HUES6 (cell line): ENCODE data around the gene PACS1.

ENCODE experiments used
- H3K27ac ChIP-seq: 2 replicates; pipeline ENCODE4 v1.7.0; 2013; ENCODE audit warnings: low read depth, mild to moderate bottlenecking, low read length, inconsistent platforms
- H3K27me3 ChIP-seq: 2 replicates; pipeline ENCODE4 v1.6.1; 2013; ENCODE audit warnings: low read length; ENCODE audit not compliant: control insufficient read depth, insufficient read depth
- H3K36me3 ChIP-seq: 2 replicates; pipeline ENCODE4 v1.6.1; 2013; ENCODE audit warnings: low read length; ENCODE audit not compliant: control insufficient read depth, insufficient read depth
- H3K4me1 ChIP-seq: 2 replicates; pipeline ENCODE4 v1.6.1; 2013; ENCODE audit warnings: low read length; ENCODE audit not compliant: control insufficient read depth, insufficient read depth
- H3K4me3 ChIP-seq: 2 replicates; pipeline ENCODE4 v1.5.1; 2013; ENCODE audit warnings: low read depth, low read length
- H3K9ac ChIP-seq: one replicate; pipeline ENCODE4 v1.6.1; 2013; ENCODE audit warnings: mild to moderate bottlenecking, low read length
- H3K9me3 ChIP-seq: 2 replicates; pipeline ENCODE4 v1.6.1; 2013; ENCODE audit warnings: low read depth, low read length; ENCODE audit not compliant: control insufficient read depth, insufficient read depth

The PACS1 gene

DNA sequence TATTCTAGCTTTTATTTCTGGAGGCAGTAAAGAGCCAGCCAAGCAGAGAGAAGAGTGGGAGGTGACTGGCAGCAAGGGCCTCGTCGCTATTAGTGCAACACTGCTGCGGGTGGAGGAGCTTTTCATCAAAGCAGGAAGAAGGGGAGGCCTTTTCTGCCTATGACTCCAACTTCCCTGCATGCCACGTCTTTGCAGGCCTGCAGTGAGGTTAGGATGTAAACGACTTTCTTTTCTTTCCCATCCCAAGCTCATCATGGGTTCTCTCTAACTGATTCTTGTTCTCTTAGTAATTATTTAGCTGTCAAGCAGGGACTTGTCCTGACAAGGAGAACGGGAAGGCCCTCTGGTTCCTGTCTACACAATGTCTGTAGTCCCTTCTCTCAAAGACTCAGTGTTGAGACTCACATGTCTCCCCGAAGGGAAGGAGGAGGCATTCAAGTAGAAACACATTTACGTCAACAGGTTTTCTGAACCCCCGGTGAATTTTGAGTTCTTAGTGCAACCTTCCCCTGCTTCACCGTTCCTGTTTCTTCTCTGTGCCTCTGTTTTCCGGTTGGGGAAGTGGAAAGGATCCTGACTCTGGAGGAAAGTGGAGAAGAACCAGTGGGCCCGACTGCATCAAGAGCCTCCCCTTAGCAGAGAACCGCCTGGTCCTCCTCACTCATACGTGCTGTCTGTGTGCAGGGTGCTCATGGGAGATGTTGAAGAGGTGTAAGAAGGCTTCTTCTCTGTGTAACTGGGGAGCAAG, 56.9 kb downstream of the PACS1 start:
- H3K4me3 ChIP-seq: no peak overlapping the region
- 0 out of 2 replicates have a peak overlapping the region, but pooled peaks have one; percentile 27 for H3K27ac ChIP-seq
- no peaks in the 10 kb centered on the region for H3K9me3 ChIP-seq
- H3K36me3 ChIP-seq: no peaks in the 10 kb centered on the region
- no peak overlapping the region for H3K9ac ChIP-seq
- no peaks in the 10 kb centered on the region for H3K27me3 ChIP-seq
- peaks cover 33% of the 10 kb centered on the region for H3K4me1 ChIP-seq

DNA sequence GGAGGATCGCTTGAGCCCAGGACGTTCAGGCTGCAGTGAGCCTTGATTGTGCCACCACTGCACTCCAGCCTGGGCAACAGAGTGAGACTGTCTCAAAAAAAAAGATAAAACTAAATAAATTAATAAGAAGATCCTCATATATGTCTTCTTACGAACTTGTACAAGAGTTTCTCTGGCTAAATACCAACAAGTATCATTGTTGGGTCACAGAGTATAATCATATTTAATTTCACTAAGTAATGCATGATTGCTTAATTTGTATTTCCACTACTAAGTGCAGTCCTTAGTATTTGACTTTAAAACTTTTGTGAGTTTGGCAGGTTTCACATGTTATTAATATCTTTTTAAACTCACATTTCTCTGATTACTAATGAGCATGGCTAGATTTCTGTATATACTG, 60.9 kb downstream of the PACS1 start:
- Histone ChIP-seq H3K4me3 (no peak overlapping the region), H3K4me1 (peaks cover 35% of the 10 kb centered on the region), H3K9me3 (no peaks in the 10 kb centered on the region), H3K36me3 (no peaks in the 10 kb centered on the region), H3K9ac (no peak overlapping the region), H3K27me3 (no peaks in the 10 kb centered on the region), H3K27ac (no peak overlapping the region)

DNA sequence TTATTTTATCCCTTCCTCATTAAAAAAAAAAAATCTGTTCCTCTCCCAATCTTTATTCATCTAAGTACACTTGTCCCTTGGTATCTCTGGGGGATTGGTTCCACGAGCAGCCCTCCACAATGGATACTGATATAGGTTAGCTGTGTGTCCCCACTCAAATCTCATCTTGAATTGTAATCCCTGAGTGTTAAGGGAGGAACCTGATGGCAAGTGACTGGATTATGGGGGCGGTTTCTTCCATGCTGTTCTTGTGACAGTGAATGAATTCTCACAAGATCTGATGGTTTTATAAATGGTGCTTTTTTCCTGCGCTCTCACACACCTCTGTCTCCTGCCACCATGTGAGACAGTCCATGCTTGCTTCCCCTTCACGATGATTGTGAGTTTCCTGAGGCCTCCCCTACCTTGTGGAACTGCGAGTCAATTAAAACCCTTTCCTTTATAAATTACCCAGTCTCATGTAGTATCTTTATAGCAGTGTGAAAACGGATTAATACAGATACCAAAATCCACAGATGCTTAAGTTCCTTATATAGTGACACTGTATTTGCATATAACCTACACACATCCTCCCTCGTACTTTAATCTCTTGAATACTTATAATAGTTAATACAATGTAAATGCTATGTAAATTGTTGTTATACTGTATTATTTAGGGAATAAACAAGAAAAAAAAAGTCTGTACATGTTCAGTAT, 62.0 kb downstream of the PACS1 start:
- no peaks in the 10 kb centered on the region for H3K9me3 ChIP-seq
- H3K36me3 ChIP-seq: no peaks in the 10 kb centered on the region
- H3K27me3 ChIP-seq: no peaks in the 10 kb centered on the region
- H3K27ac ChIP-seq: no peak overlapping the region
- peaks cover 24% of the 10 kb centered on the region for H3K4me1 ChIP-seq
- H3K4me3 ChIP-seq: no peak overlapping the region
- no peak overlapping the region for H3K9ac ChIP-seq

DNA sequence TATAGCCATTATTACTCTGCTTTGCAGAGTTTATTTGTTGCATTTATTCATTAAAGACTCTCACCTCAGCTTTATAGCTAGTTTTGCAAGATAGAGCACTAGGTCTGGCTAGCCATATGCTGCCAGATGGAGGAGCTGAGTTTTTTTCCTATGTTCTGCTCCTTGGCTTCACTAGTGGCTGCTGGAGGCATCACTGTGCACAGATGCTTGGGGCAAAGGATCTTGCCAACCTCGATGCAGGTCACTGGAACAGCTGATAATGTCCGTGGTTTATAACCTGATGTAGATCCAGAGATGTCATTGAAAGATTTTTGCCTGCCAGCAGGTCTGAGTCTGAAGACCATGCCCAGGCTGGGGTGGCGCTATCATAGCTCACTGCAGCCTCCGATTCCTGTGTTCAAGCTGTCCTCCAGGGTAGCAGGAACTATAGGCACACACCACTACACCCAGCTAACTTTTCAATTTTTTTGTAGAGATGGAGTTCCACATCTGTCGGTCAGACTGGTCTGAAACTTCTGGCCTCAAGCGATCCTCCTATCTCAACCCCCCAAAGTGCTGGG, 63.2 kb downstream of the PACS1 start:
- H3K9me3 ChIP-seq: no peaks in the 10 kb centered on the region
- H3K27ac ChIP-seq: no peak overlapping the region
- no peak overlapping the region for H3K4me3 ChIP-seq
- no peak overlapping the region for H3K9ac ChIP-seq
- H3K27me3 ChIP-seq: no peaks in the 10 kb centered on the region
- no peaks in the 10 kb centered on the region for H3K36me3 ChIP-seq
- peaks cover 13% of the 10 kb centered on the region; the same call in 1 of the 2 replicates for H3K4me1 ChIP-seq

DNA sequence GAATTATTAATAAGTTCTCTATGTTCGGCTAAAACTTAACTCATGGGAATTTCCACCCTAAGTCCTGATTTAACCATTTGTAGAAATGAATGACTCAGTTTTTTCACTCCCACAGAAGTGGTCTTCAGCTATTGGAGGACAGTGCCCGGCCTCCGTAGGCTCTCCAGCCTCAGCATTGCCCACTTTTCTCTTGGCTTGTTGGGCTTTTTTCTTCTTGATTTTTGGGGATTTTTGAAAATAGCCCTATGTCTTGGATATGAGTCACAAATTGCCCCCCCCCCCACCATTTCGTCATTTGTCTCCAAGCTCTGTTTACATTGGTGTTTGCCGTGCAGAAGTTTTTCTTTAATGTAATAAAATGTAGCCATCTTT, 66.7 kb downstream of the PACS1 start:
- Histone ChIP-seq H3K36me3 (no peaks in the 10 kb centered on the region), H3K4me3 (no peak overlapping the region), H3K9ac (no peak overlapping the region), H3K9me3 (no peaks in the 10 kb centered on the region), H3K27me3 (no peaks in the 10 kb centered on the region), H3K27ac (no peak overlapping the region), H3K4me1 (peaks cover 3% of the 10 kb centered on the region; the same call in 1 of the 2 replicates)

DNA sequence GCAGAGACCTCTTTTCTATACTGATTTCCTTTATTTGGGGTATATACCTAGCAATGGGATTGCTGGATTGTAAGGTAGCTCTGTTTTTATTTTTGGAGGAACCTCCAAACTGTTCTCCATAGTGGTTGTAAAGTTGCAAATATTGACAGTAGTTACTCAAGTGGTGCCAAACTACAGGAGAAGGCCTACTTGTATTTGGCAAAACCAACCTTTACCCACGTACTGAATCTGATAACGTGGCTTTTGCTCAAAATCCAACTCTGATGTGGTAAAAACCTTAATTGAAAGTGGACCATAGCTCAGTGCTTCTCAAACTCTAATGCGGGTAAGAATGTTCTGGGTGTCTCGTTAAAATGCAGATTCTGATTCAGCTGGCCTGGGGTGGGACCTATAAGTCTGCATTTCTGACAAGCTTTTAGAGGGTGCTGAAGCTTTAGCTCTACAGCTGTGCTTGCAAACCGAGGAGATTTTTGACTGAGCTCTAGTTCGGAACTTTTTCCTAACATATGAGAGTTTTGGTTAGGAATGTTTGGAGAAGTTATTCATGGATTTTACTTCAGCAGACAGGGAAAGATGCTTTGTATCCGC, 69.8 kb downstream of the PACS1 start:
- Histone ChIP-seq H3K4me3 (no peak overlapping the region), H3K4me1 (no peaks in the 10 kb centered on the region)

DNA sequence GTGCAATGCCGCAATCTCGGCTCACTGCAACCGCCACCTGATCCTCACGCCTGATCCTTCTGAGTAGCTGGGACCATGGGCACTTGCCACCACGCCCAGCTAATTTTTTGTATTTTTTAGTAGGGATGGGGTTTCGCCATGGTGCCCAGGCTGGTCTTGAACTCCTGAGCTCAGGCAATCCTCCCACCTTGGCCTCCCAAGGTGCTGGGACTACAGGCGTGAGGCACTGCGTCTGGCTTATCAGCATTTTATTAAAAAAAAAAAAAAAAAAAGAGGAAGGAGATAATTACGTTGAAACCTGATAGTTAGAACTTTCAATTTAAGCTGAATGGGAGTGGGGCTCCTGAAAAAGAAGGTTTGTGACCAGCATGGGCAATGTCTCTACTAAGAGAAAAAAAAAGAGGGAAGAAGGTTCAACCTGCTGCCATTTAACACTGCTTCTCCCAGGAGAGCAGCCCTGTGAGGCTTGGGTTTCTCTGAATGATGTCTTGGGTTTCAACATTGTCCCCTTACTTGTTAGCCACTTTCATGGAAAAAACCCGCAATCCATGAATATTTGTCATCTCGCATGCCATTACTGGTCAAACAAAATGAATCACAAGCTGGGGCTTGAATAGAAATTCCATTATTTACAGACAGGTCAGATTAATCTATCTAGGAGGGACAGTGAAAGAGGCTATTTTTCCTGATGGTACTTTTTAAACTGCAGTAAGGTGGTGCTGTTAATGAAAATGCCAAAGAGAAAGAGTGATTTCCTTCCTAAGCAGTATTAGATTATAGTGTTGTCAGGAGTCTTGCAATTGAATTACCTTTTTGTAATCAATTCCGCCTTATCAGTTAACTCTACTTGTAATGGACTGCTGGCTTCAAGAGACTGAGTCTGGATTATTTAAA, 72.5 kb downstream of the PACS1 start:
- Histone ChIP-seq H3K27me3 (no peaks in the 10 kb centered on the region), H3K9me3 (peaks cover 3% of the 10 kb centered on the region; the same call in 1 of the 2 replicates), H3K27ac (no peak overlapping the region), H3K4me3 (no peak overlapping the region), H3K9ac (no peak overlapping the region), H3K4me1 (no peaks in the 10 kb centered on the region), H3K36me3 (no peaks in the 10 kb centered on the region)

More for the DNA sequence above, 69.8 kb downstream of the PACS1 start:
- Histone ChIP-seq H3K27me3 (no peaks in the 10 kb centered on the region), H3K9ac (no peak overlapping the region), H3K9me3 (no peaks in the 10 kb centered on the region), H3K27ac (no peak overlapping the region), H3K36me3 (no peaks in the 10 kb centered on the region)

DNA sequence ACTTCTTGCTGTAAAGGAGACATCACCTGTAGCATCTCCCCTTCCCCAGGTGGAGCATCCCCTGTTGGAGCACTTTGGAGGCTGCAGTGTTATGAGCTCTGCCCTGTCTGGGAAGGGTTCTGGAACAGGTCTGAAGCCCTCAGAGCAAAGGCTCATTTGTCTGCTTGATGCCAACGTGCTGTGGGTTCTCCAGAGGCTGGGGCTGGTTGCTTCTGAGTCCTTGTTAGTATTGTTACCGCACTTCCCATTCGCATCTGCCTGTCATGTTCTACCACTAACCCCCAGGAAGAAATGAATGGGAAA, 73.1 kb downstream of the PACS1 start:
- no peaks in the 10 kb centered on the region for H3K4me1 ChIP-seq
- no peak overlapping the region for H3K9ac ChIP-seq
- H3K27ac ChIP-seq: no peak overlapping the region
- peaks cover 3% of the 10 kb centered on the region; the same call in 1 of the 2 replicates for H3K9me3 ChIP-seq
- H3K36me3 ChIP-seq: no peaks in the 10 kb centered on the region
- H3K4me3 ChIP-seq: no peak overlapping the region
- no peaks in the 10 kb centered on the region for H3K27me3 ChIP-seq

DNA sequence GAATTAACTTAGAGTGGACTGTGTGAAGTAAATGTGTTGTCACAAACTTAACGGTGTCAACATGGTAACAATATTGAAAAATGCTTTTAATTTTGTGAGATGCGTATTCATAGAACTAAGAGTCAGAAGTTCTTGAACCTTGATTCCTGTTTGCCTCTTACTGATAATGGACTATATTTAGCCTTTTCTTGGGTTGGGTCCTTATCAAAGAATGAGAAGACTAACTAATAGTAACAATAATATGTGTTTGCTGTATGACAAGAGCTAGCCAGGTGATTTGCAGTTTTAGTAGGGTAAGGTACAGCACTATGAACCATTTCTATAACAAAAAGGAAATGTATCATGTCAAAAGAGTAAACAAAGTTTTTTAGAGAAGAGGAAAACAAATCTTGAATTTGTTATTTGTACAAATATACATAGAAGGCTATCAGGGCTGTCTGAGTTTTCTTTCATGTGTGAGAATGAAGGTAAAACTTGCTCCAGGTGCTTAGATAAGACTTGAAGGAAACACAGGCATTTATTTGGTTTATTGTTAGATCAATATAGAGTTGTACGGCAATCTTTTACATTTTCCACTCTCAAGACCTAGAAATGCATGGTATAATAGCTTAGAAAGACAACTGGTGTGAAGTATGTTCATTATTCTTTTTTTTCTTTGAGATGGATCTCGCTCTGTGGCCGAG, 74.1 kb downstream of the PACS1 start:
- H3K9ac ChIP-seq: no peak overlapping the region
- no peaks in the 10 kb centered on the region for H3K27me3 ChIP-seq
- H3K36me3 ChIP-seq: no peaks in the 10 kb centered on the region
- H3K27ac ChIP-seq: no peak overlapping the region
- H3K4me1 ChIP-seq: no peaks in the 10 kb centered on the region
- H3K9me3 ChIP-seq: peaks cover 3% of the 10 kb centered on the region; the same call in 1 of the 2 replicates
- no peak overlapping the region for H3K4me3 ChIP-seq

DNA sequence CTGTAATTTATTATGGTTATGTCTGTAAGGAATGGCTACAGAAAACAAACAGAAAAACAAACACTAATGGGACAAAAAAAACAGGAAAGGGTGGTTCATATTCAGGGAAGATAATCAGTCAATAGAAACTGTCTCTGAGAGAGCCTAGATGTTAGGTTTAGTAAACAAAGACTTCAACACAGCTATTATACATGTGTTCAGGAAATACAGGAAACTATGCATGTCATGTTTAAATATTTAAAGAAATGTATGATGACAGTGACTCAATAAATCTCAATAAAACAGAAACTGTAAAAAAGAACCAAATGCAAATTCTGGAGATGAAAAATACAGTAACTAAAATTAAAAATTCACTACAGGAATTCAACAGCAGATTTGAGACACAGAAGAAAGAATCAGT, 76.0 kb downstream of the PACS1 start:
- Histone ChIP-seq H3K36me3 (no peaks in the 10 kb centered on the region), H3K27me3 (no peaks in the 10 kb centered on the region), H3K27ac (no peak overlapping the region), H3K4me3 (no peak overlapping the region), H3K9ac (no peak overlapping the region), H3K4me1 (no peaks in the 10 kb centered on the region), H3K9me3 (peaks cover 3% of the 10 kb centered on the region; the same call in 1 of the 2 replicates)
